Heart left ventricle (tissue), 16 donors: ENCODE results near the gene TLCD5. TPM values are rescaled to one million over a fixed set of nuclear protein-coding genes. Genes with fewer than 3 reads are reported as not detected.
A peak's percentile ranks its signal among the peaks of the same experiment; 100 is the strongest.

Experiments used
- ATAC-seq, 4 donors: fragments of 200-7000 bp; cut with Tn5 transposase; one replicate each; pipeline ENCODE4 v1.9.1; 2020 to 2022; ENCODE audit warnings: moderate library complexity in 4 of 4, mild to moderate bottlenecking in 3 of 4, moderate number of reproducible peaks in 1 of 4
- DNase-seq, 5 donors: peaks; one replicate each; pipeline ENCODE4 v3.0.0-alpha.2; 2020
- H3K27ac ChIP-seq, 12 donors: fragments of 200-600 bp; sonication (generic) in 4 of 12; one replicate each; pipeline versions ENCODE4 v1.5.0 to v1.8.0; 2016 to 2022; ENCODE audit warnings: mild to moderate bottlenecking in 2 of 12
- H3K27me3 ChIP-seq, 9 donors: fragments of 200-600 bp; sonication (generic) in 2 of 9; one replicate each; pipeline versions ENCODE4 v1.5.1 to v1.8.0; 2016 to 2022; ENCODE audit warnings: mild to moderate bottlenecking in 3 of 9
- H3K36me3 ChIP-seq, 9 donors: fragments of 200-600 bp; sonication (generic) in 2 of 9; one replicate each; pipeline versions ENCODE4 v1.5.0 to v1.8.0; 2018 to 2022; ENCODE audit warnings: mild to moderate bottlenecking in 2 of 9
- H3K4me1 ChIP-seq, 12 donors: fragments of 200-600 bp; sonication (generic) in 4 of 12; one replicate each; pipeline versions ENCODE4 v1.5.0 to v1.8.0; 2016 to 2022; ENCODE audit warnings: mild to moderate bottlenecking in 3 of 12
- H3K4me3 ChIP-seq, 12 donors: fragments of 200-600 bp; sonication (generic) in 4 of 12; one replicate each; pipeline versions ENCODE4 v1.5.0 to v1.8.0; 2017 to 2022; ENCODE audit warnings: mild to moderate bottlenecking in 9 of 12, moderate library complexity in 4 of 12
- H3K9me3 ChIP-seq, 12 donors: fragments of 200-600 bp; sonication (generic) in 4 of 12; one replicate each; pipeline versions ENCODE4 v1.5.0 to v1.8.0; 2016 to 2022; ENCODE audit warnings: mild to moderate bottlenecking in 1 of 12
- CTCF ChIP-seq, 12 donors: fragments of 200-600 bp; sonication (generic) in 4 of 12; IDR thresholded peaks; one replicate each; pipeline versions ENCODE4 v1.5.0 to v1.8.0; 2018 to 2022; ENCODE audit warnings: antibody characterized with exemption in 12 of 12, mild to moderate bottlenecking in 5 of 12
- POLR2A ChIP-seq, 2 donors: fragments of 450-650 bp; IDR thresholded peaks; one replicate each; pipeline ENCODE4 v1.6.1; 2017; ENCODE audit warnings: antibody characterized with exemption in 2 of 2, mild to moderate bottlenecking in 2 of 2, moderate library complexity in 2 of 2
- WGBS, 4 donors: extraction: QIAGEN DNeasy Blood & Tissue Kit in 2 of 4; methylation state at CpG; one replicate each; pipeline versions ENCODE4 v1.1.5 to v1.1.7; 2013 to 2018; 5-methylcytosine and 5-hydroxymethylcytosine counted together
- intact Hi-C, 10 donors: fragments of 100-400 bp; cut with DNase I; formaldehyde crosslinking; loops; one replicate each; pipeline versions ENCODE4 v1.11.1 to v1.14.2; 2022
- polyA plus RNA-seq, 2 donors: library from polyadenylated mRNA; stranded (reverse); fragments of 200-250 nt; gene quantifications; one replicate each; pipeline ENCODE4 v1.2.3, GENCODE V29; 2013
- total RNA-seq, 9 donors: library from RNA; depleted of rRNA in 2 of 9; stranded (reverse); fragments of >200 nt in 2 of 9; fragmentation: NEBNext Ultra II Directional in 3 of 9; extraction: Animal tissue kit (Norgen Biotek cat#: 25700) in 3 of 9; gene quantifications; one replicate each; pipeline versions ENCODE4 v1.1.0 to v1.2.4, GENCODE V29; 2016 to 2023
- donor health status: ischemic (EF 13 %, LVEDD 7.1; RV severe dilation, severe dysfunction).
- donor health status: healthy with polysubstance abuse.
- donor health status: DM: no; HTN: yes; CAD: no.
- donor health status: DM: no; HTN: no; CAD: no.
- donor health status: ischemic (EF 25% LVEDD 6.9; RV normal size, moderate dysfunction).
- donor health status: ischemic (EF 25% LVEDD 5.7; RV mildly dilated, moderate dysfunction).
- donor health status: healthy.
- donor health status: DM: yes; HTN: yes; CAD: no.
- donor health status: ischemic (EF 35%, LVEDD 5.7; RV mildly dilated, moderate dysfunction).
- donor health status: nonischemic (EF 11% LVEDD 7.7; RV severe dilation, severe dysfunction).
- donor health status: DM: yes; HTN: yes; CAD: no.
- donor health status: PGD.
- donor health status: ischemic (EF 29% LVEDD 5.4; RV normal size, mild dysfunction).
- donor health status: nonischemic (EF 23%, LVEDD 6.1; RV moderate dilation, normal function).

The TLCD5 gene
- total and polyA plus RNA-seq, 11 donors: 4.0 to 15.0 (median 10.3) TPM

- H3K36me3 ChIP-seq: peaks cover 0 to 26% (median 8%) of the 10 kb centered on the region in 9 donors
- intact Hi-C loops: loop anchor here in 5 of 10 donors (10.0 kb wide), 5 partner anchors 101 to 861 kb away; no protein-coding TSS in a partner anchor
- TF ChIP-seq CTCF (IDR thresholded peaks at IDR 0.05): no peak
- TF ChIP-seq POLR2A (IDR thresholded peaks at IDR 0.05): no peak
- WGBS, 4 donors: 84 to 94% (median 88%) methylated on average over 1 of the region's 1 CpG
- peaks cover 3 to 52% (median 37%) of the 10 kb centered on the region in 12 donors for H3K4me1 ChIP-seq
- H3K27ac ChIP-seq: peak overlapping the region; percentile 5 to 100 (median 96)
- no peaks in the 10 kb centered on the region for H3K9me3 ChIP-seq
- no peak for ATAC-seq
- H3K4me3 ChIP-seq: peak overlapping the region in 1 of 12 donors; percentile 18
- no peak for DNase-seq
- peaks cover 0 to 30% (median 0%) of the 10 kb centered on the region in 9 donors for H3K27me3 ChIP-seq
Observed at GRCh38 chr11:120333801-120334200, 8.7 kb downstream of the TLCD5 start.

- 33 to 45% (median 38%) methylated on average over 1 of the region's 1 CpG for WGBS, 4 donors
- TF ChIP-seq CTCF (IDR thresholded peaks at IDR 0.05): no peak
- no peak for TF ChIP-seq POLR2A (IDR thresholded peaks at IDR 0.05)
- Histone ChIP-seq H3K27me3 (peaks cover 0 to 35% (median 0%) of the 10 kb centered on the region in 9 donors), H3K9me3 (no peaks in the 10 kb centered on the region), H3K36me3 (peaks cover 0 to 22% (median 8%) of the 10 kb centered on the region in 9 donors), H3K4me3 (no peak overlapping the region), H3K27ac (peak overlapping the region in 10 of 12 donors; percentile 4 to 100 (median 98)), H3K4me1 (peaks cover 3 to 57% (median 40%) of the 10 kb centered on the region in 12 donors)
- intact Hi-C loops: loop anchor here in 5 of 10 donors (10.0 kb wide), 5 partner anchors 100 to 860 kb away; no protein-coding TSS in a partner anchor
- no peak for DNase-seq
- no peak for ATAC-seq
Observed at GRCh38 chr11:120334332-120334731, 9.2 kb downstream of the TLCD5 start.

- 0 to 1% (median 0%) methylated on average over 8 of the region's 8 CpGs for WGBS, 4 donors
- H3K36me3 ChIP-seq: peaks cover 0 to 15% (median 4%) of the 10 kb centered on the region in 9 donors
- H3K9me3 ChIP-seq: no peaks in the 10 kb centered on the region
- peak overlapping the region; percentile 59 to 97 (median 88) for H3K4me3 ChIP-seq
- peaks cover 3 to 64% (median 41%) of the 10 kb centered on the region in 12 donors for H3K4me1 ChIP-seq
- peak; percentile 29 to 71 (median 44) for ATAC-seq
- peak in 4 of 5 donors; percentile 48 to 73 (median 67) for DNase-seq
- intact Hi-C loops: loop anchor here (1.0 to 10.0 kb wide), 11 partner anchors 42 to 860 kb away; no protein-coding TSS in a partner anchor
- H3K27me3 ChIP-seq: peaks cover 0 to 40% (median 0%) of the 10 kb centered on the region in 9 donors
- peak overlapping the region; percentile 91 to 100 (median 98) for H3K27ac ChIP-seq
- no peak for TF ChIP-seq POLR2A (IDR thresholded peaks at IDR 0.05)
- peak; percentile 63 to 85 (median 70) for TF ChIP-seq CTCF (IDR thresholded peaks at IDR 0.05)
Observed at GRCh38 chr11:120334894-120335462, 9.9 kb downstream of the TLCD5 start.

GRCh38 chr11:120335556-120335907 is 10.4 kb downstream of the TLCD5 start:
- no peaks in the 10 kb centered on the region for H3K9me3 ChIP-seq
- 0 to 1% (median 0%) methylated on average over 12 to 19 of the region's 19 CpGs for WGBS, 4 donors
- intact Hi-C loops: loop anchor here (1.0 to 10.0 kb wide), 11 partner anchors 42 to 859 kb away; no protein-coding TSS in a partner anchor
- DNase-seq (no peak), ATAC-seq (peak in 3 of 4 donors; percentile 1 to 13 (median 13))
- H3K27ac ChIP-seq: peak overlapping the region; percentile 91 to 100 (median 98)
- H3K4me3 ChIP-seq: peak overlapping the region; percentile 59 to 97 (median 88)
- H3K27me3 ChIP-seq: peaks cover 0 to 44% (median 0%) of the 10 kb centered on the region in 9 donors
- TF ChIP-seq CTCF (IDR thresholded peaks at IDR 0.05) (no peak), POLR2A (IDR thresholded peaks at IDR 0.05) (no peak)
- peaks cover 0 to 10% (median 3%) of the 10 kb centered on the region in 9 donors for H3K36me3 ChIP-seq
- H3K4me1 ChIP-seq: peaks cover 3 to 66% (median 44%) of the 10 kb centered on the region in 12 donors
